HEK293T (cell line): ENCODE data around the gene RNF224.

Experiments
- FOXA1 ChIP-seq: fragments of 450-650 bp; IDR thresholded peaks from 2 replicates; pipeline ENCODE4 v1.6.1; 2016; ENCODE audit warnings: mild to moderate bottlenecking
- SP1 ChIP-seq: fragments of 450-650 bp; IDR thresholded peaks from 2 replicates; pipeline ENCODE4 v1.6.1; 2017

DNA sequence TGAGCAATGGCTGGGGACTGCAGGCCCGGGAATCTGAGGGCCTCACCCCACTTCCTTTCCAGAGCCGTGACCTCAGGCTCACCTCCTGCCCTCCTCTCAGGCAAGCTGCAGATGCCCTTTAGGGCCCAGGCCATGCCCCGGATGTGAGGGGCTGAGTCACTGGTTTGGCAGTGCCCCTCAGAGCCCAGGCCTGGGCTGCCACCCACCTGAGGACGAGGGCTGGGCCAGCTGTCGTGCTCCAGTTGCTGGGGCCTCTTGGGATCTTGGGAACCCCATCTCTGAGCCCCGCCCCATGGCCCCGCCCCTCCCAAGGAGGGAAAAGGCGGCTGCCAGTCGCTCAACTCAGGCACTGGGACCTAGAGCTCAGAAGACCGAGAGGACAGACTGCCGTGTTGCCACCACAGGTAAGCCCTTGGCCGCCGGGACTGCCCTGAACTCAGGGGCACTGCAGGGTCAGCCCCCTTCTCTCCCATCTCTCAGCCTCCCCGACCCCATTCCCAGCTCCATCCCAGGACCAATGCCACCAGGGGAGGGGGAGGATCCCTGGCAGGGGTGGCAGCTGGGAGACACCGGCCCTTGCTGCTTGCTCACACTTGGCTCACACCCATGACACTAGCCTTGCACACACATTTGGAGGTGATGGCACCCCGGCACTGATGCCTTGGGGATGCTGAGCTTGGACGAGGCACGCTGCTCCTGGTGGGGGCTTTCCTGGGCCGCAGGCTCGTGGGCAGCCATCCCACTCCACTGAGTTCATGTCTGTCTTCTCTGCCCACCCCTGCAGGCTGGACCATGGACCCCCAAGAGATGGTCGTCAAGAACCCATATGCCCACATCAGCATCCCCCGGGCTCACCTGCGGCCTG is 2.2 kb upstream of the RNF224 start, which contains the start of gene CYSRT1:
- no peak for TF ChIP-seq FOXA1
- TF ChIP-seq SP1: no peak
